ENCODE results near the gene FNDC3A.

DNA sequence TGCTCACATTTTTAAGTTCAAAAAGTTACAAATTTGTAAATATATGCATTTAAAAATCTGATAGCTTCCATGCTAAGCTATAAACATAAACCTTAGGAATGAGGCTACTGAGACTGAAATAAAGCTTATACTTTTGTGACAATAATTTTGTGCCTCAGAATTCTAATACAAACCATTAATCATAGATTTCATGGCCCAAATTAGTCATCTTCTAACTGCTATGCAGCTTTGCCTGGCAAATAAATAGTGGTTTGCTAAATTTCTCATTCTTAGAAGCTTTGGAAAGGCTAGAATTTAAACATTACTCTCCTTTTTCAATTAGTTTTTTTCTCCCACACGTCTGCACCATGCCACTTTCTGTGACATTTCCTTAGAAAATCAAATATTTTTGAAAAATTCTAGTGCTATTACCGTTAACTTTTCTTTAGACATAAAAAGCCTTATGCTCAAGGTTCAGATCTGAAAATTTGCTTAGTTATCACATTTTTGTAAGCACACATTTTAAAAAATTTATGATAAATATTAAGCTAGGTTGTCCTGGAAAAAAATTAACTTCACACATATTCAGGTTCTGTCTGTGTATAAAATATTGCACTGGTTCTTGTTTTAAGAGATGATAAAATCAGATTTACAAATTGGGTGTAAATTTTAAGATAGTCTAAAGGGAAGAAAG is 46.9 kb downstream of the FNDC3A start:
- TF ChIP-seq, protein P1, sequence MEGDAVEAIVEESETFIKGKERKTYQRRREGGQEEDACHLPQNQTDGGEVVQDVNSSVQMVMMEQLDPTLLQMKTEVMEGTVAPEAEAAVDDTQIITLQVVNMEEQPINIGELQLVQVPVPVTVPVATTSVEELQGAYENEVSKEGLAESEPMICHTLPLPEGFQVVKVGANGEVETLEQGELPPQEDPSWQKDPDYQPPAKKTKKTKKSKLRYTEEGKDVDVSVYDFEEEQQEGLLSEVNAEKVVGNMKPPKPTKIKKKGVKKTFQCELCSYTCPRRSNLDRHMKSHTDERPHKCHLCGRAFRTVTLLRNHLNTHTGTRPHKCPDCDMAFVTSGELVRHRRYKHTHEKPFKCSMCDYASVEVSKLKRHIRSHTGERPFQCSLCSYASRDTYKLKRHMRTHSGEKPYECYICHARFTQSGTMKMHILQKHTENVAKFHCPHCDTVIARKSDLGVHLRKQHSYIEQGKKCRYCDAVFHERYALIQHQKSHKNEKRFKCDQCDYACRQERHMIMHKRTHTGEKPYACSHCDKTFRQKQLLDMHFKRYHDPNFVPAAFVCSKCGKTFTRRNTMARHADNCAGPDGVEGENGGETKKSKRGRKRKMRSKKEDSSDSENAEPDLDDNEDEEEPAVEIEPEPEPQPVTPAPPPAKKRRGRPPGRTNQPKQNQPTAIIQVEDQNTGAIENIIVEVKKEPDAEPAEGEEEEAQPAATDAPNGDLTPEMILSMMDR (IDR thresholded peaks at IDR 0.05), result no peak
- no peak for TF ChIP-seq POLR2AphosphoS5 (IDR thresholded peaks at IDR 0.05)
- TF ChIP-seq POLR2A (IDR thresholded peaks at IDR 0.05; ENCODE audit: low read depth), result no peak
- no peak for TF ChIP-seq EP300 (IDR thresholded peaks at IDR 0.05)

All from esophagus muscularis mucosa (tissue), 4 donors.